ENCODE results near the gene ABCB1. TPM values are rescaled to one million over a fixed set of nuclear protein-coding genes. Genes with fewer than 3 reads are reported as not detected.

The ABCB1 gene
- total and polyA plus RNA-seq, 2 of the 13 experiments (the other 11 are each of a cell fraction or from before 2014, with no cell fraction given): 42.8 to 52.6 TPM

DNA sequence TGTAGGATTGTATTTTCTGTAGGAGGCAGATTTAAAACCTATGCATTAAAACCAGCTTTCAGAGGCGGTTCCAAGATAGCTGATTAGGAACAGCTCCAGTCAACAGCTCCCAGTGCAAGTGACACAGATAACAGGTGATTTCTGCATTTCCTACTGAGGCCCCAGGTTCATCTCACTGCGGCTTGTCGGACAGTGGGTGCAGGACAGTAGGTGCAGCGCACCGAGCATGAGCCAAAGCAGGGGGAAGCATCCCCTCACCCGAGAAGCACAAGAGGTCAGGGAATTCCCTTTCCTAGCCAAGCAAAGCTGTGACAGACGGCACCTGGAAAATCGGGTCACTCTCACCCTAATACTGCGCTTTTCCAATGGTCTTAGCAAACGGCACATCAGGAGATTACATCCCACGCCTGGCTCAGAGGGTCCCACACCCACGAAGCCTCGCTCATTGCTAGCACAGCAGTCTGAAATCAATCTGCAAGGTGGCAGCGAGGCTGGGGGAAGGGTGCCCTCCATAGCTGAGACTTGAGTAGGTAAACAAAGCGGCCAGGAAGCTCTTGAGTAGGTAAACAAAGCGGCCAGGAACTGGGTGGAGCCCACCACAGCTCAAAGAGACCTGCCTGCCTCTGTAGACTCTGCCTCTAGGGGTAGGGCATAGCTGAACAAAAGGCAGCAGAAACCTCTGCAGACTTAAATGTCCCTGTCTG lies 135.7 kb downstream of the ABCB1 start (continued):
- TF ChIP-seq ZNF724P (CRISPR knock-in tag; IDR thresholded peaks at IDR 0.05; ENCODE audit: borderline replicate concordance) (0 out of 2 replicates have a peak, but pooled peaks have one; percentile 72), SALL2 (CRISPR knock-in tag; IDR thresholded peaks at IDR 0.05) (peak; percentile 81), ZNF670 (CRISPR knock-in tag; IDR thresholded peaks at IDR 0.05; ENCODE audit: borderline replicate concordance) (0 out of 2 replicates have a peak, but pooled peaks have one; percentile 60), ZNF564 (CRISPR knock-in tag; IDR thresholded peaks at IDR 0.05) (0 out of 2 replicates have a peak, but pooled peaks have one; percentile 28), KAT7 (CRISPR knock-in tag; IDR thresholded peaks at IDR 0.05; ENCODE audit: borderline replicate concordance) (peak; percentile 95; the same call in 1 of the 2 replicates), GFI1 (CRISPR knock-in tag; IDR thresholded peaks at IDR 0.05; ENCODE audit: borderline replicate concordance) (peak; percentile 90), PITX1 (CRISPR knock-in tag; IDR thresholded peaks at IDR 0.05) (peak; percentile 89), MIXL1 (CRISPR knock-in tag; IDR thresholded peaks at IDR 0.05) (peak; percentile 52; the same call in 1 of the 2 replicates), ZNF275 (CRISPR knock-in tag; IDR thresholded peaks at IDR 0.05; ENCODE audit: borderline replicate concordance) (peak; percentile 63; the same call in 1 of the 2 replicates), YEATS2 (CRISPR knock-in tag; IDR thresholded peaks at IDR 0.05; ENCODE audit: borderline replicate concordance) (peak; percentile 32; the same call in 1 of the 2 replicates), ZSCAN9 (CRISPR knock-in tag; IDR thresholded peaks at IDR 0.05; ENCODE audit: borderline replicate concordance) (0 out of 2 replicates have a peak, but pooled peaks have one; percentile 65), SIX4 (CRISPR knock-in tag; IDR thresholded peaks at IDR 0.05) (peak; percentile 47; the same call in 1 of the 2 replicates), MIER3 (CRISPR knock-in tag; IDR thresholded peaks at IDR 0.05; ENCODE audit: borderline replicate concordance) (peak; percentile 83; the same call in 1 of the 2 replicates), FOXA1 (IDR thresholded peaks at IDR 0.05) (peak; percentile 80), FOXA1 (CRISPR knock-in tag; IDR thresholded peaks at IDR 0.05) (peak; percentile 99), NR2F1 (CRISPR knock-in tag; IDR thresholded peaks at IDR 0.05) (0 out of 4 replicates have a peak, but pooled peaks of 1 of the 2 experiments have one; percentile 24), STAT6 (CRISPR knock-in tag; IDR thresholded peaks at IDR 0.05; ENCODE audit: borderline replicate concordance) (0 out of 2 replicates have a peak, but pooled peaks have one; percentile 70), REPIN1 (CRISPR knock-in tag; IDR thresholded peaks at IDR 0.05; ENCODE audit: borderline replicate concordance, low read depth) (peak; percentile 33; the same call in 1 of the 2 replicates), ZNF780A (CRISPR knock-in tag; IDR thresholded peaks at IDR 0.05) (0 out of 2 replicates have a peak, but pooled peaks have one; percentile 7)
- TF ChIP-seq, protein P1, sequence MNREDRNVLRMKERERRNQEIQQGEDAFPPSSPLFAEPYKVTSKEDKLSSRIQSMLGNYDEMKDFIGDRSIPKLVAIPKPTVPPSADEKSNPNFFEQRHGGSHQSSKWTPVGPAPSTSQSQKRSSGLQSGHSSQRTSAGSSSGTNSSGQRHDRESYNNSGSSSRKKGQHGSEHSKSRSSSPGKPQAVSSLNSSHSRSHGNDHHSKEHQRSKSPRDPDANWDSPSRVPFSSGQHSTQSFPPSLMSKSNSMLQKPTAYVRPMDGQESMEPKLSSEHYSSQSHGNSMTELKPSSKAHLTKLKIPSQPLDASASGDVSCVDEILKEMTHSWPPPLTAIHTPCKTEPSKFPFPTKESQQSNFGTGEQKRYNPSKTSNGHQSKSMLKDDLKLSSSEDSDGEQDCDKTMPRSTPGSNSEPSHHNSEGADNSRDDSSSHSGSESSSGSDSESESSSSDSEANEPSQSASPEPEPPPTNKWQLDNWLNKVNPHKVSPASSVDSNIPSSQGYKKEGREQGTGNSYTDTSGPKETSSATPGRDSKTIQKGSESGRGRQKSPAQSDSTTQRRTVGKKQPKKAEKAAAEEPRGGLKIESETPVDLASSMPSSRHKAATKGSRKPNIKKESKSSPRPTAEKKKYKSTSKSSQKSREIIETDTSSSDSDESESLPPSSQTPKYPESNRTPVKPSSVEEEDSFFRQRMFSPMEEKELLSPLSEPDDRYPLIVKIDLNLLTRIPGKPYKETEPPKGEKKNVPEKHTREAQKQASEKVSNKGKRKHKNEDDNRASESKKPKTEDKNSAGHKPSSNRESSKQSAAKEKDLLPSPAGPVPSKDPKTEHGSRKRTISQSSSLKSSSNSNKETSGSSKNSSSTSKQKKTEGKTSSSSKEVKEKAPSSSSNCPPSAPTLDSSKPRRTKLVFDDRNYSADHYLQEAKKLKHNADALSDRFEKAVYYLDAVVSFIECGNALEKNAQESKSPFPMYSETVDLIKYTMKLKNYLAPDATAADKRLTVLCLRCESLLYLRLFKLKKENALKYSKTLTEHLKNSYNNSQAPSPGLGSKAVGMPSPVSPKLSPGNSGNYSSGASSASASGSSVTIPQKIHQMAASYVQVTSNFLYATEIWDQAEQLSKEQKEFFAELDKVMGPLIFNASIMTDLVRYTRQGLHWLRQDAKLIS (CRISPR knock-in tag; IDR thresholded peaks at IDR 0.05): 0 out of 2 replicates have a peak, but pooled peaks have one; percentile 43
- TF ChIP-seq, protein P2, sequence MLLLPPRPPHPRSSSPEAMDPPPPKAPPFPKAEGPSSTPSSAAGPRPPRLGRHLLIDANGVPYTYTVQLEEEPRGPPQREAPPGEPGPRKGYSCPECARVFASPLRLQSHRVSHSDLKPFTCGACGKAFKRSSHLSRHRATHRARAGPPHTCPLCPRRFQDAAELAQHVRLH (CRISPR knock-in tag; IDR thresholded peaks at IDR 0.05; ENCODE audit: borderline replicate concordance, low read depth): peak; percentile 86; the same call in 1 of the 2 replicates
